ACC112 (cell line): Measurements from ENCODE around the gene GRM7.

Experiments
- H2AFZ ChIP-seq: fragments of 200-600 bp; sonication (generic); one replicate; pipeline ENCODE4 v1.6.0; 2017; ENCODE audit warnings: antibody characterized with exemption, low read length; ENCODE audit not compliant: unreplicated experiment
- H3K27ac ChIP-seq: fragments of 200-600 bp; sonication (generic); 2 replicates; pipeline ENCODE4 v1.5.1; 2014; ENCODE audit warnings: low read depth, mild to moderate bottlenecking, antibody characterized with exemption, low read length, moderate library complexity
- H3K27me3 ChIP-seq: fragments of 200-600 bp; sonication (generic); 2 replicates; pipeline ENCODE4 v1.6.1; 2014; ENCODE audit warnings: mild to moderate bottlenecking, antibody characterized with exemption, low read length, moderate library complexity, mixed read lengths; ENCODE audit not compliant: insufficient read depth
- H3K36me3 ChIP-seq: fragments of 200-600 bp; sonication (generic); 2 replicates; pipeline ENCODE4 v1.6.1; 2016; ENCODE audit warnings: mild to moderate bottlenecking, antibody characterized with exemption, low read length, moderate library complexity, mixed read lengths; ENCODE audit not compliant: insufficient read depth
- H3K4me1 ChIP-seq: fragments of 200-600 bp; sonication (generic); one replicate; pipeline ENCODE4 v1.6.1; 2016; ENCODE audit warnings: low read length, mixed read lengths; ENCODE audit not compliant: insufficient read depth, unreplicated experiment, control insufficient read depth
- H3K4me3 ChIP-seq: fragments of 200-600 bp; sonication (generic); 2 replicates; pipeline ENCODE4 v1.5.1; 2014; ENCODE audit warnings: mild to moderate bottlenecking, low read depth, low read length
- H3K79me2 ChIP-seq: fragments of 200-600 bp; sonication (generic); one replicate; pipeline ENCODE4 v1.6.0; 2016; ENCODE audit warnings: low read length; ENCODE audit not compliant: control insufficient read depth, unreplicated experiment, insufficient read depth

The GRM7 gene

DNA sequence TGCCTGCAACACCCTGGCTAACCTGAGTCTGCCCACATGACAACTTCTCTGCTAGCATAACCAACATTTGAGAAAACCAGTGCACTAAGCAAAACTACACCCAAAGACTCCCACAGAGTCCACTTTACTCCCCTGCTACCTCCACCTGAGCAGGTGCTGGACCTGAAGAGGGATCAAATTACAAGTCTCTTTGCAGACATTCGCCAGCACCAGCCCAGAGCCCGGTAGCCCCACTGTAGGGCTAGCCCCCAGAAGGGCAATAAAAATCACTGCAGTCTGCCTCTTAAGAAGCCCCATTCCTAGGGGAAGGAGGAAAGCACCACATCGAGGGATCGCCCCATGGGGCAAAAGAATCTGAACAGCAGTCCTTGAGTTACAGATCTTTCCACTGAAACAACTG, 472.2 kb downstream of the GRM7 start:
- Histone ChIP-seq H3K27ac (no peak overlapping the region), H2AFZ (no peak overlapping the region), H3K4me1 (no peaks in the 10 kb centered on the region), H3K79me2 (no peaks in the 10 kb centered on the region), H3K36me3 (no peaks in the 10 kb centered on the region), H3K4me3 (no peak overlapping the region), H3K27me3 (no peaks in the 10 kb centered on the region)

DNA sequence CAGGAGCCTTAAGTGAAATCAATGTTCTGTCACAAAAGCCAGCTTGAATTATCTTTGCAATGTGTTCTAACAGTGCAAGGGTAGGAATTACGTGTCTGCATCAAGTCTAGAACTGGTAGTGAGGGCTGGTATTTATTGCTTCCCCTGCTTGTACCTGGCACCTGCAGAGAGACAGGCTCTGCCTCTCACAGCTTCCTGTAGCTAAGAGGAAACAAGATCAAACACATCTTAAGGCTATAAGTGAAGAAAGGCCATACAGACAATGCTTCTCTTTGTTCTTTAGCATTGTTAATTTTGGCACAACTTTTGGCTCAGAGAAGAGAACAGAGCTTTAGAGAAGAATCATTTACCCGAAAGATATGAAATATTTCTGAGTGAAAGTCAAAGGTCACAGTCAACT, 479.9 kb downstream of the GRM7 start:
- no peak overlapping the region for H3K27ac ChIP-seq
- H3K27me3 ChIP-seq, result no peaks in the 10 kb centered on the region
- no peak overlapping the region for H2AFZ ChIP-seq
- H3K4me1 ChIP-seq, result no peaks in the 10 kb centered on the region
- H3K79me2 ChIP-seq, result no peaks in the 10 kb centered on the region
- no peaks in the 10 kb centered on the region for H3K36me3 ChIP-seq
- no peak overlapping the region for H3K4me3 ChIP-seq

DNA sequence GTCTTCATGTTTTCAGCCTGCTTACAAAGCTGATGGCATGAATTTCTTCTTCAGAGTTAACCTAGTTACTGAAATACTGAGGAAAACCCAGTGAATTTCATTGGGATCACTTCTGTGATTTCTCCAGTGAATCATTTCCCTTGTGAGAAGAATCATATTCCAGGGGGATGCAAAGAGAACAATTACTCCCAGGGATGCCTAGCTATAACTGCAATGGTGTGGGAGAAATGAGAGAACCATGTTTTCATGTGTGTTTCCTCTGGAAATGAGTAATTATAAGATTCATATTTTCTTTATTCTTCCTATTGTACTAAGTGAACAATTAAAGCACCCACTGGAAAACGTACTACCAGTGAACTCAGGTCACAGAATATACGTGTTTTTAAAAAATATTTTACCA, 485.4 kb downstream of the GRM7 start:
- H2AFZ ChIP-seq, result no peak overlapping the region
- H3K27ac ChIP-seq, result no peak overlapping the region
- H3K27me3 ChIP-seq, result no peaks in the 10 kb centered on the region
- no peaks in the 10 kb centered on the region for H3K4me1 ChIP-seq
- no peaks in the 10 kb centered on the region for H3K36me3 ChIP-seq
- H3K4me3 ChIP-seq, result no peak overlapping the region
- no peaks in the 10 kb centered on the region for H3K79me2 ChIP-seq

DNA sequence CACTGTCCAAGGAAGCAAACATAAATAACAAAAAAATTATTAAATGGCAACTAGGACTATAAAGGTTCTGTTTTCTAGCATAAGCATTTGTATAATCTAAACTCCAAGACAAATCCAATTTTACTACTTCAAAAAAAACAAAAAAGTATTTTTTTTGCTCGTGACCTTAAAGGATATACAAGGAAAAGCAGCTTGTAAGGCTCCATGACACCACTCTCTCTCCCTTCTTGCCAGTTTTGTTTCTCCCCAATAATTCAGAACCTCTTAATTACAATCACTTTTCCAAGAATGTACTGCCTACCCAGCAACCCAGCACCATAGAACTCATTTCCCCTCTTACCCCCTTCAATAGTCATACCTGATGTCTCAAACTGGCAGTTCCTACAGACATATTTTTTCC, 496.2 kb downstream of the GRM7 start:
- H3K4me1 ChIP-seq, result no peaks in the 10 kb centered on the region
- H3K27ac ChIP-seq, result no peak overlapping the region
- H3K79me2 ChIP-seq, result no peaks in the 10 kb centered on the region
- H3K4me3 ChIP-seq, result no peak overlapping the region
- H2AFZ ChIP-seq, result no peak overlapping the region
- no peaks in the 10 kb centered on the region for H3K36me3 ChIP-seq
- no peaks in the 10 kb centered on the region for H3K27me3 ChIP-seq

DNA sequence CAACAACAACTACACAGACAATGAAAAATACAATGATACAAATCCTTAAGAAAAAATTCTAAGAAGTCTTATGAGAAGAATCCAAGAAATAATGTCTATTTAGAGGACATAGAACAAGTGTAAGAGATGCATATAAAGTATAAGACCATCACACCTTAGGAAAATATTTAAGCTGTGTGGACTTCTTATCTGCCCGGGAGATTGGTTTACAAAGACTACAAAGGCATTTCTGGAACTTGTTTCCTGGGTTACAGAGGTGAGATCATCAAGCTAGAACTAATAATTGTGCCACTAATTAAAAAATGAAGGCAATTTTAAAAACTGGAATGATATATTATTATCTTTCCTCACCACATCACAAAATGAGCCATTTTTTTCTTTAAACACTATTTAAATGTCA, 507.1 kb downstream of the GRM7 start:
- Histone ChIP-seq H3K36me3 (no peaks in the 10 kb centered on the region), H3K4me3 (no peak overlapping the region), H2AFZ (no peak overlapping the region), H3K79me2 (no peaks in the 10 kb centered on the region), H3K27ac (no peak overlapping the region), H3K27me3 (no peaks in the 10 kb centered on the region), H3K4me1 (no peaks in the 10 kb centered on the region)

DNA sequence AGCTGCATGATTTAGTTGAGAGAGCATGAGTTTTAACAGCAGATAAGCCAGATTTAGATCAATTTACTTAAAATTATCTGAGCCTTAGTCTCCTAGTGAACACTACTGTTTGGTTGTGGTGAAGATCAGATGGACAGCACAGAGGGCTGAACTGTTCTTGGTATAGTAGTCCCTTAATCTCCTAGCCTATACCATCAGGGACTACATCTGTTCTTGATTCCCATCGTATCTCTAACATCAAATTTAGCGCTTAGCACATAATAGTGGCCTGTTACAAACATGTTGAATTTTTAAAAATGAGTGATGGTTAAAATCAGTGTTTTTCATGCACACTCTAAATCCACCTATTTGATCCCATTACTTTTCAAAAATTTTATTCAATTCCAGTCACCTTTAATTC, 507.7 kb downstream of the GRM7 start:
- H3K27me3 ChIP-seq, result no peaks in the 10 kb centered on the region
- no peak overlapping the region for H3K4me3 ChIP-seq
- H2AFZ ChIP-seq, result no peak overlapping the region
- H3K4me1 ChIP-seq, result no peaks in the 10 kb centered on the region
- no peaks in the 10 kb centered on the region for H3K79me2 ChIP-seq
- no peaks in the 10 kb centered on the region for H3K36me3 ChIP-seq
- no peak overlapping the region for H3K27ac ChIP-seq

DNA sequence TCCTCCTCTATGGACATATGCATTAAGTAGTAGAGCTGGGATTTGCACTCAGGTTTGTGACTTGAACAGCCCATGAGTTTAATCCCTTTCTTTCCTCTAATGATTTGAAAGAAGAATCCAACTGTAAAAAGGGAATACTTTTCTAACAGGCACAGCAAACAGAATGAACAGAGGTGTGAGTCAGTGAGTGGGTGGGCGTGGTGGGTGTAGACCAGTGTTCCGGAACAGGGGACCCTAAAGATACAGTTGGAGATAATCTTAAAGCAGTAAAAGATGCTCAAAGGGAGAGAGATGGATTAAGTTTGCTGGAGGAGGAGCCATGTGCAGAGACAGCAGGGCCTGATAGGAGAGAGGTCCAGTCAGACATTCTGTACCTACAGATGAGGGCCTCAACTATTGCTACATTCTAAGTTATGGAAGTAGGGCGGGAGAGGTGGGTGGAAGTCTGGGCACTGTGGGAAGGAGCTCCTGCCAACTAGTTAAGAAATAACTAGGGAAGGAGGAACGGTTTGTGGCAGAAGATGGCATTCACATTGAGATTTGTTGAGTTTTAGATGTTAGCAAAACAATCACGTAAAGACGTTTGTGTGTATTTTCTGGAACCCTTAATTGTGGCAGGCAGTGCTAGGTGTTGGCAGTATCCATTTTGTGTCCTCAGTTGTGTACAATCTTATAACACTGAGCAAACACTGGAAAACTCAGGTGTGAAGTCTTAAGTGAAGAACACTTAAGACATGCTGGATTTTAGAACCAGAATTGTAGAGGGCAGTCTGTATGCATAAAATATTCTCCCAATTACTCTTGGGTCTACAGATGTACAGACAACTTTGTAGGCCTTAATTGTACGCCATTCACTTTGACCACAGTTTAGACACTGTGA, 511.0 kb downstream of the GRM7 start:
- Histone ChIP-seq H3K4me3 (no peak overlapping the region), H3K36me3 (no peaks in the 10 kb centered on the region), H3K27me3 (no peaks in the 10 kb centered on the region), H3K4me1 (no peaks in the 10 kb centered on the region), H2AFZ (no peak overlapping the region), H3K27ac (no peak overlapping the region), H3K79me2 (no peaks in the 10 kb centered on the region)

DNA sequence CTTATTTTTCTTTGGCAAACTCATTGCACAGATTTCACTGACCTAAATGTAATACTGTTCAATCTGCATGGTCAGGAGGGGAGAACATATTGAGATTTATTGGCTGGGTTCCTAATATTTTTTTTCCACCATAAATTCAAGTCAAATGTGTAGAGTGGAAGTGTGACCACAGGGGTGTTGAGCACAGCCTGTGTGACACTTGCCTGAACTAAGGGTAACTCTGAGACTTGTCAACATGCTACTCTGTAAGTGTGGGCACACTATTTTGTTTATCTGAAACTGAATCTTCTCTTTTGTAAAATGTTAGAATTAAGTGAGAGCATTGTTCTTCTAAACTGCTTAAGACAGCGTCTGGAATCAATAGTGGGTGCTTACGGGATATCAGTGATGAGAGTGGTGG, 516.2 kb downstream of the GRM7 start:
- H2AFZ ChIP-seq, result no peak overlapping the region
- H3K4me1 ChIP-seq, result peaks cover 4% of the 10 kb centered on the region
- no peak overlapping the region for H3K4me3 ChIP-seq
- H3K27me3 ChIP-seq, result no peaks in the 10 kb centered on the region
- no peak overlapping the region for H3K27ac ChIP-seq
- H3K36me3 ChIP-seq, result no peaks in the 10 kb centered on the region
- H3K79me2 ChIP-seq, result no peaks in the 10 kb centered on the region

DNA sequence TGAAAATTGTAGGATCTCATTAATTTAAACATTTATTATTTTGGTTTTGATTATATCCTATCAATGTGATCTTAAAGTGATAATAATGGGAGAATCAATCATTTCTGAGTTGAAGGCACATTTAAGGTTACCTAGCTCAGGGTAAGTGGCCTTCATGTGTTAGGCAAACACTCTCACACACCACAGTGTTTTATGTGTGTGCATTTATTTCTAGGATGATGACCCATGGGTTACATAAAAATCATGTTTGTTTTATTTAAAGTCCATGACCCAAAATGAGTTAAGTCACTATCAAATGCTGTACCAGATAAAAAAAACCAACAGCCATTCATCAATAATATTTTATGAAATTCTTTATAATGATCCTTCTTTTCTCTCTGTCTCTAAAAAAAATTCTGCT, 520.8 kb downstream of the GRM7 start:
- Histone ChIP-seq H3K4me1 (peaks cover 15% of the 10 kb centered on the region), H2AFZ (no peak overlapping the region), H3K27ac (peak overlapping the region; percentile 69; the same call in 1 of the 2 replicates)

DNA sequence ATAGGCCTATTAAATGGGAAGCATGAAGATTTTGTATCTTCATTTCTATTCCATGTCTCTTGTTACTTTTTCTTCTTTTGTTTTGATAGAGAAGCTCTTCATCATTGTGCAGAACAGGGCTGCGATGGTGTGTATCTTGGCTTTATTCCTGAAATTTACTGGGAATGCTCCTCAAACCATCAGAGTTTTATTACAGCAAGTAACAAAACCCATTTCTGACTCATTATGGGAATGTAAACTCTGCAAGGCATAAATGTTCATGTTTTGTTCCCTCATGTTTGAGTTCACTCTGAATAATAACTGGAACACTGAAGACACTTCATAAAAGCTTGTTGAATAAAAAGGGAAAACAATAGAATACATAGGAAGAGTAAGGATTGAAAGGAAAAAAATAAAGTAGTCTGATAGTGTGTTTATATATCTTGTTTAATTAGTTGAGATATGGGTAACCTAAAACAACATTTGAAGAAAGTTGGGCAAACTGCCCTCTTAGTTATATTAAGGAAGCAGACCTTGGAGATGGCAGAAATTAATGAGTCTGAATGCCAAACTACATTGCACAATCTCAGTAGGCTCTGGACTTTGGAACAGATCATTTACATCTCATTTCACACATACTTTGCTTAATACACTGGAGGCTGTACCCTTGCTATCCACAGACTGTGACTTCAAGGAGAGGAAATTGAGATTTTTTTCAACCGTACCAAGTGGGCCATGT, 521.5 kb downstream of the GRM7 start:
- H3K27ac ChIP-seq, result peak overlapping the region; percentile 69
- no peaks in the 10 kb centered on the region for H3K36me3 ChIP-seq
- no peak overlapping the region for H3K4me3 ChIP-seq
- H3K27me3 ChIP-seq, result no peaks in the 10 kb centered on the region
- H2AFZ ChIP-seq, result no peak overlapping the region
- peaks cover 15% of the 10 kb centered on the region for H3K4me1 ChIP-seq
- no peaks in the 10 kb centered on the region for H3K79me2 ChIP-seq

More for the DNA sequence above, 520.8 kb downstream of the GRM7 start:
- no peak overlapping the region for H3K4me3 ChIP-seq
- no peaks in the 10 kb centered on the region for H3K27me3 ChIP-seq
- H3K36me3 ChIP-seq, result no peaks in the 10 kb centered on the region
- no peaks in the 10 kb centered on the region for H3K79me2 ChIP-seq

DNA sequence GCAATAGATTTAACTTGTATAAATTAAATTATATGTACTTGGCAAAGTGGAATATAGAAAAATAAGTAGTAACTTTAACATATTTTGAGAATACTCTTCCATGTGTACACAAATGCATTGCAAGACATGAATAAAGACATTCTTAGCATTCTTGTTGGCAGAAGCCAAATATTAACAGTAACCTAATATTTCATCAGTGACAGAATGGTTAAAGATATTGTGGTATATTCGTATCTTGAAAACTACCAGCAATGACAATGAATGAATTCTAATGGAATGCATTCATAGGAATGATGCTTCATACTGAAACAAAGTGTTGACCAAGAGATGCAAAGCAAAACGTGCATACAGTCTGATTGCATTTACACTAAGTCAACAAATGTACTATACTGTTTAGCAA, 524.7 kb downstream of the GRM7 start:
- peaks cover 15% of the 10 kb centered on the region for H3K4me1 ChIP-seq
- H3K79me2 ChIP-seq, result no peaks in the 10 kb centered on the region
- H3K27ac ChIP-seq, result no peak overlapping the region
- H3K27me3 ChIP-seq, result no peaks in the 10 kb centered on the region
- no peaks in the 10 kb centered on the region for H3K36me3 ChIP-seq
- no peak overlapping the region for H2AFZ ChIP-seq
- no peak overlapping the region for H3K4me3 ChIP-seq
